HepG2 (cell line): ENCODE measurements around the gene DDX24. TPM values are rescaled to one million over a fixed set of nuclear protein-coding genes. Genes with fewer than 3 reads are reported as not detected.

Source experiments
- MTF1 ChIP-seq: sonication (generic); formaldehyde crosslinking; IDR thresholded peaks from 2 replicates; pipeline ENCODE4 v1.5.0; 2020; ENCODE audit warnings: missing genetic modification reagents
- MYNN ChIP-seq: sonication (generic); formaldehyde crosslinking; IDR thresholded peaks from 2 replicates; pipeline ENCODE4 v1.4.0; 2020; ENCODE audit warnings: mild to moderate bottlenecking, low read depth, missing genetic modification reagents
- ZC3H13 ChIP-seq: sonication (generic); formaldehyde crosslinking; IDR thresholded peaks from 2 replicates; pipeline ENCODE4 v1.8.1; 2023; ENCODE audit warnings: mild to moderate bottlenecking, missing genetic modification reagents, moderate library complexity
- ZNF580 ChIP-seq: IDR thresholded peaks from 2 replicates; pipeline ENCODE4 v1.6.1; 2016; ENCODE audit warnings: low read depth, borderline replicate concordance
- ZSCAN21 ChIP-seq: sonication (generic); formaldehyde crosslinking; IDR thresholded peaks from 2 replicates; pipeline ENCODE4 v1.8.0; 2022; ENCODE audit warnings: mild to moderate bottlenecking, missing genetic modification reagents, moderate library complexity, borderline replicate concordance
- polyA plus RNA-seq, 8 experiments: library from polyadenylated mRNA; depleted of rRNA in 3 of 8; stranded (reverse) in 7 of 8; unstranded in 1 of 8; fragments of >200 nt; fragmentation: Illumina TruSeq in 4 of 8; extraction: Trizol in 4 of 8; gene quantifications; 2 replicates each; pipeline versions ENCODE4 v1.2.1 to v1.2.3, GENCODE V29; 2011 to 2016; ENCODE audit warnings: low read depth in 4 of 8, missing spikeins in 1 of 8, mixed read lengths in 1 of 8; ENCODE audit not compliant: insufficient read depth in 1 of 8
- total RNA-seq, 5 experiments: library from RNA; depleted of rRNA; stranded (reverse); fragments of >200 nt; fragmentation: Illumina TruSeq; extraction: Trizol; gene quantifications; 2 replicates each; pipeline ENCODE4 v1.2.3, GENCODE V29; 2016; ENCODE audit warnings: low read depth in 1 of 5
- TF ChIP-seq, protein P1 (sequence below): sonication (generic); formaldehyde crosslinking; IDR thresholded peaks from one replicate; pipeline ENCODE4 v1.5.1; 2020; ENCODE audit warnings: mild to moderate bottlenecking, missing genetic modification reagents; ENCODE audit errors: not compliant biosample characterization
- TF ChIP-seq, protein P2 (sequence below): sonication (generic); formaldehyde crosslinking; IDR thresholded peaks from 2 replicates; pipeline ENCODE4 v1.4.0; 2020; ENCODE audit warnings: missing genetic modification reagents
- TF ChIP-seq, protein P3 (sequence below): sonication (generic); formaldehyde crosslinking; IDR thresholded peaks from 2 replicates; pipeline ENCODE4 v1.4.0; 2020; ENCODE audit warnings: mild to moderate bottlenecking, missing genetic modification reagents

Gene DDX24
- total and polyA plus RNA-seq, 2 of the 13 experiments (the other 11 are each of a cell fraction or from before 2014, with no cell fraction given), result 67.3 to 149 TPM

DNA sequence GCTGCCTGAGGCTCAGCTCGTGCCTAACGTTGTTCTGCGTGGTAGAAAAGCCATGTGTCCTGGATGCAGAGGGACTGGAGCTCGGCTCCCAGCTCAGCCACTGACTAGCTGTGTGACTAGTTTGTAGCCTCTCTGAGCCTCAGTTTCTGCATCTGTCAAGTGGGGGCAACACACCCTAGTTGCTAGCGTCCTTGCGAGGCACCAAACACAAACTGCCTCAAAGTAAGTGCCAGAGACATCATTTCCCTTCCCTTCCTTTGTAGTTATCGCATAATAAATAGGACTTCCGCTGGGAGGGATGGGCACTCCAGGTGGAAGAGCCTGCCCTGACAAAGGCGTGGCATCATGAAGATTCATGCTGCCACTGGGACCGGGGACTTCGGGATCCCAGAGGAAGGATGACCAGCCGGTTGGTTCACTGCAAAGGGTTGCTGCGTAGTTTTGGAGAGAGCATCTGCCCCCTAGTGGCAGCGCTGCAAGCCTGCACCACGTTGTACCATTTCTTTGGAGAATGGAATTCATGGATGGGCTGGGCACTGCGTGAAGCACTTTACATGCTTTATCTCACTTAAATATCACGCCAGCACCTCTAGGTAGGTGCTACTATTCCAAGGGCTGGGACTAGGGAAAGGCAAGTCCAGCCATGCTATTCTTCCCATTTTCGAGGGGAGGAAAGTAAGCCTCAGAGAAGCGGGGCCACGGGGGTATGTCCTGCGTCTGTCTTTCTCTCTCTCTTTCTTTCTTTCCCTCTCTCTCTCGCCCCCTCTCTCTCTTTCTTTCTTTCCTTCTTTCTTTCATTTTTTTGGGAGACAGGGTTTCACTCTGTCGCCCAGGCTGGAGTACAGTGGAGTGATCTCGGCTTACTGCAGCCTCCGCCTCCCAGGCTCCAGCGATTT lies 79.3 kb downstream of the DDX24 start (continued):
- TF ChIP-seq, protein P1, sequence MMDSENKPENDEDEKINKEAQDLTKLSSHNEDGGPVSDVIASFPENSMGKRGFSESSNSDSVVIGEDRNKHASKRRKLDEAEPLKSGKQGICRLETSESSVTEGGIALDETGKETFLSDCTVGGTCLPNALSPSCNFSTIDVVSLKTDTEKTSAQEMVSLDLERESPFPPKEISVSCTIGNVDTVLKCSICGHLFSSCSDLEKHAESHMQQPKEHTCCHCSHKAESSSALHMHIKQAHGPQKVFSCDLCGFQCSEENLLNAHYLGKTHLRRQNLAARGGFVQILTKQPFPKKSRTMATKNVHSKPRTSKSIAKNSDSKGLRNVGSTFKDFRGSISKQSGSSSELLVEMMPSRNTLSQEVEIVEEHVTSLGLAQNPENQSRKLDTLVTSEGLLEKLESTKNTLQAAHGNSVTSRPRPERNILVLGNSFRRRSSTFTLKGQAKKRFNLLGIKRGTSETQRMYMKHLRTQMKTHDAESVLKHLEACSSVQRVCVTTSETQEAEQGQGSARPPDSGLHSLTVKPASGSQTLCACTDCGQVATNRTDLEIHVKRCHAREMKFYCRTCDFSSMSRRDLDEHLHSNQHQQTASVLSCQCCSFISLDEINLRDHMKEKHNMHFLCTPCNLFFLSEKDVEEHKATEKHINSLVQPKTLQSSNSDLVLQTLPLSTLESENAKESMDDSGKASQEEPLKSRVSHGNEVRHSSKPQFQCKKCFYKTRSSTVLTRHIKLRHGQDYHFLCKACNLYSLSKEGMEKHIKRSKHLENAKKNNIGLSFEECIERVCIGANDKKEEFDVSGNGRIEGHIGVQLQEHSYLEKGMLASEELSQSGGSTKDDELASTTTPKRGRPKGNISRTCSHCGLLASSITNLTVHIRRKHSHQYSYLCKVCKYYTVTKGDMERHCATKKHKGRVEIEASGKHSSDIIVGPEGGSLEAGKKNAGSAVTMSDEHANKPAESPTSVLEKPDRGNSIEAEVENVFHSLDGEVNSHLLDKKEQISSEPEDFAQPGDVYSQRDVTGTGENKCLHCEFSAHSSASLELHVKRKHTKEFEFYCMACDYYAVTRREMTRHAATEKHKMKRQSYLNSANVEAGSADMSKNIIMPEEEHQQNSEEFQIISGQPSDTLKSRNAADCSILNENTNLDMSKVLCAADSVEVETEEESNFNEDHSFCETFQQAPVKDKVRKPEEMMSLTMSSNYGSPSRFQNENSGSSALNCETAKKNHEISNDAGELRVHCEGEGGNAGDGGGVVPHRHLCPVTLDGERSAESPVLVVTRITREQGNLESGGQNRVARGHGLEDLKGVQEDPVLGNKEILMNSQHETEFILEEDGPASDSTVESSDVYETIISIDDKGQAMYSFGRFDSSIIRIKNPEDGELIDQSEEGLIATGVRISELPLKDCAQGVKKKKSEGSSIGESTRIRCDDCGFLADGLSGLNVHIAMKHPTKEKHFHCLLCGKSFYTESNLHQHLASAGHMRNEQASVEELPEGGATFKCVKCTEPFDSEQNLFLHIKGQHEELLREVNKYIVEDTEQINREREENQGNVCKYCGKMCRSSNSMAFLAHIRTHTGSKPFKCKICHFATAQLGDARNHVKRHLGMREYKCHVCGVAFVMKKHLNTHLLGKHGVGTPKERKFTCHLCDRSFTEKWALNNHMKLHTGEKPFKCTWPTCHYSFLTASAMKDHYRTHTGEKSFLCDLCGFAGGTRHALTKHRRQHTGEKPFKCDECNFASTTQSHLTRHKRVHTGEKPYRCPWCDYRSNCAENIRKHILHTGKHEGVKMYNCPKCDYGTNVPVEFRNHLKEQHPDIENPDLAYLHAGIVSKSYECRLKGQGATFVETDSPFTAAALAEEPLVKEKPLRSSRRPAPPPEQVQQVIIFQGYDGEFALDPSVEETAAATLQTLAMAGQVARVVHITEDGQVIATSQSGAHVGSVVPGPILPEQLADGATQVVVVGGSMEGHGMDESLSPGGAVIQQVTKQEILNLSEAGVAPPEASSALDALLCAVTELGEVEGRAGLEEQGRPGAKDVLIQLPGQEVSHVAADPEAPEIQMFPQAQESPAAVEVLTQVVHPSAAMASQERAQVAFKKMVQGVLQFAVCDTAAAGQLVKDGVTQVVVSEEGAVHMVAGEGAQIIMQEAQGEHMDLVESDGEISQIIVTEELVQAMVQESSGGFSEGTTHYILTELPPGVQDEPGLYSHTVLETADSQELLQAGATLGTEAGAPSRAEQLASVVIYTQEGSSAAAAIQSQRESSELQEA (CRISPR knock-in tag), result no peak
- TF ChIP-seq, protein P2, sequence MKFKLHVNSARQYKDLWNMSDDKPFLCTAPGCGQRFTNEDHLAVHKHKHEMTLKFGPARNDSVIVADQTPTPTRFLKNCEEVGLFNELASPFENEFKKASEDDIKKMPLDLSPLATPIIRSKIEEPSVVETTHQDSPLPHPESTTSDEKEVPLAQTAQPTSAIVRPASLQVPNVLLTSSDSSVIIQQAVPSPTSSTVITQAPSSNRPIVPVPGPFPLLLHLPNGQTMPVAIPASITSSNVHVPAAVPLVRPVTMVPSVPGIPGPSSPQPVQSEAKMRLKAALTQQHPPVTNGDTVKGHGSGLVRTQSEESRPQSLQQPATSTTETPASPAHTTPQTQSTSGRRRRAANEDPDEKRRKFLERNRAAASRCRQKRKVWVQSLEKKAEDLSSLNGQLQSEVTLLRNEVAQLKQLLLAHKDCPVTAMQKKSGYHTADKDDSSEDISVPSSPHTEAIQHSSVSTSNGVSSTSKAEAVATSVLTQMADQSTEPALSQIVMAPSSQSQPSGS, result peak; percentile 43; the same call in 1 of the 2 replicates
- TF ChIP-seq ZC3H13 (CRISPR knock-in tag), result no peak
- TF ChIP-seq ZNF580 (CRISPR knock-in tag), result peak; percentile 46; the same call in 1 of the 2 replicates
- TF ChIP-seq MYNN (CRISPR knock-in tag), result no peak
- no peak for TF ChIP-seq MTF1
- no peak for TF ChIP-seq ZSCAN21 (CRISPR knock-in tag)
- TF ChIP-seq, protein P3, sequence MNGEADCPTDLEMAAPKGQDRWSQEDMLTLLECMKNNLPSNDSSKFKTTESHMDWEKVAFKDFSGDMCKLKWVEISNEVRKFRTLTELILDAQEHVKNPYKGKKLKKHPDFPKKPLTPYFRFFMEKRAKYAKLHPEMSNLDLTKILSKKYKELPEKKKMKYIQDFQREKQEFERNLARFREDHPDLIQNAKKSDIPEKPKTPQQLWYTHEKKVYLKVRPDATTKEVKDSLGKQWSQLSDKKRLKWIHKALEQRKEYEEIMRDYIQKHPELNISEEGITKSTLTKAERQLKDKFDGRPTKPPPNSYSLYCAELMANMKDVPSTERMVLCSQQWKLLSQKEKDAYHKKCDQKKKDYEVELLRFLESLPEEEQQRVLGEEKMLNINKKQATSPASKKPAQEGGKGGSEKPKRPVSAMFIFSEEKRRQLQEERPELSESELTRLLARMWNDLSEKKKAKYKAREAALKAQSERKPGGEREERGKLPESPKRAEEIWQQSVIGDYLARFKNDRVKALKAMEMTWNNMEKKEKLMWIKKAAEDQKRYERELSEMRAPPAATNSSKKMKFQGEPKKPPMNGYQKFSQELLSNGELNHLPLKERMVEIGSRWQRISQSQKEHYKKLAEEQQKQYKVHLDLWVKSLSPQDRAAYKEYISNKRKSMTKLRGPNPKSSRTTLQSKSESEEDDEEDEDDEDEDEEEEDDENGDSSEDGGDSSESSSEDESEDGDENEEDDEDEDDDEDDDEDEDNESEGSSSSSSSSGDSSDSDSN (CRISPR knock-in tag), result no peak
